NCI-H526 treated with DMSO at 0.1 percent for 48 hours (cell line): Measurements from ENCODE around the gene GSG1L.
A peak's percentile ranks its signal among the peaks of the same experiment; 100 is the strongest.
"Not testable (repeated sequence)": the region's sequence is repeated elsewhere in the genome, so short reads cannot be mapped to it uniquely, and the experiment has no call there.

ENCODE experiments used
- DNase-seq: peaks from one replicate; lab custom pipeline; 2025; lab: John Stamatoyannopoulos, UW

The GSG1L gene

GRCh38 chr16:27980919-27981700 is 82.4 kb downstream of the GSG1L start:
- no peak for DNase-seq

- no peak for DNase-seq
Observed at GRCh38 chr16:27980076-27980775, 83.3 kb downstream of the GSG1L start.

- DNase-seq: not testable (repeated sequence)
Observed at GRCh38 chr16:27979668-27980067, 83.8 kb downstream of the GSG1L start.

- DNase-seq: no peak
Observed at GRCh38 chr16:27978876-27979275, 84.6 kb downstream of the GSG1L start.

GRCh38 chr16:27977966-27978365 is 85.5 kb downstream of the GSG1L start:
- no peak for DNase-seq

GRCh38 chr16:27976990-27977389 is 86.5 kb downstream of the GSG1L start:
- no peak for DNase-seq

- DNase-seq: no peak
Observed at GRCh38 chr16:27974896-27975540, 88.5 kb downstream of the GSG1L start.

- DNase-seq: no peak
Observed at GRCh38 chr16:27973678-27974077, 89.8 kb downstream of the GSG1L start.

GRCh38 chr16:27972500-27972899 is 91.0 kb downstream of the GSG1L start:
- peak; percentile 7 for DNase-seq

- no peak for DNase-seq
Observed at GRCh38 chr16:27969574-27969973, 93.9 kb downstream of the GSG1L start.

GRCh38 chr16:27967169-27967568 is 96.3 kb downstream of the GSG1L start:
- DNase-seq: no peak

GRCh38 chr16:27966756-27967155 is 96.8 kb downstream of the GSG1L start:
- DNase-seq: no peak

GRCh38 chr16:27965801-27966200 is 97.7 kb downstream of the GSG1L start:
- DNase-seq: no peak

- no peak for DNase-seq
Observed at GRCh38 chr16:27963471-27963965, 100.0 kb downstream of the GSG1L start.

- no peak for DNase-seq
Observed at GRCh38 chr16:27962197-27962596, 101.3 kb downstream of the GSG1L start.

GRCh38 chr16:27961296-27961620 is 102.3 kb downstream of the GSG1L start:
- no peak for DNase-seq

GRCh38 chr16:27960619-27961295 is 102.8 kb downstream of the GSG1L start:
- DNase-seq: no peak

- no peak for DNase-seq
Observed at GRCh38 chr16:27959914-27960313, 103.6 kb downstream of the GSG1L start.

GRCh38 chr16:27954191-27954590 is 109.3 kb downstream of the GSG1L start:
- DNase-seq: no peak

GRCh38 chr16:27952811-27953210 is 110.7 kb downstream of the GSG1L start:
- no peak for DNase-seq

GRCh38 chr16:27951489-27952120 is 111.9 kb downstream of the GSG1L start:
- DNase-seq: no peak
